Measurements from ENCODE around the gene CD74. TPM values are rescaled to one million over a fixed set of nuclear protein-coding genes. Genes with fewer than 3 reads are reported as not detected.

The CD74 gene
- total RNA-seq, 1 experiment from 2014 or later, result 19.5 TPM

DNA sequence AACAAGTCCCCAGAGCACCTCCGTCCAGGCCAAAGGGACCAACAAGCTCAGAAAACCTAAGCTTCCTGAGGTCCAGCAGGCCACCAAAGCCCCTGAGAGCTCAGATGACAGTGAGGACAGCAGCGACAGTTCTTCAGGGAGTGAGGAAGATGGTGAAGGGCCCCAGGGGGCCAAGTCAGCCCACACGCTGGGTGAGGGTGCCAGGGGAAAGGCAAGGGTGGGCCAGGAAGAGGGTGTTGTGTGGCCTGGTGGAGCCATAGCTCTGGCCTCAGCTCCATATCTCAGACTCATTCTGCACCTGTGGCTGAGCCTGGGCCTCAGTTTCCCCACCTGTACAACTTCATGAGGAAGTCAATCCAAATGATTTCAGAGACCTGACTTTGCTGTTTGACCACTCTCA is 20.7 kb downstream of the CD74 start:
- H3K9ac ChIP-seq (ENCODE audit: extremely low read depth, insufficient read length, low read length), result no peak overlapping the region
- no peaks in the 10 kb centered on the region for H3K9me3 Mint-ChIP-seq

More for the DNA sequence above, 20.7 kb downstream of the CD74 start:
- no peak for DNase-seq
- Histone ChIP-seq H3K4me2 (ENCODE audit: insufficient read depth, insufficient read length, low read length) (no peak overlapping the region), H3K56ac (ENCODE audit: insufficient read length, low read depth, low read length) (no peak overlapping the region), H4K8ac (replicated peaks; ENCODE audit: insufficient read length, low read depth, low read length) (no peak overlapping the region), H3K27ac (ENCODE audit: insufficient read length, low read depth, low read length) (no peak overlapping the region), H2BK5ac (ENCODE audit: insufficient read length, low read length) (no peak overlapping the region), H3K23me2 (ENCODE audit: insufficient read length, low read depth, low read length, poor library complexity, severe bottlenecking) (no peaks in the 10 kb centered on the region), H3K18ac (ENCODE audit: insufficient read length, low read depth, low read length) (no peak overlapping the region), H4K20me1 (ENCODE audit: control insufficient read depth, insufficient read depth, insufficient read length) (no peaks in the 10 kb centered on the region), H2AFZ (ENCODE audit: low read length) (no peak overlapping the region), H2AK5ac (ENCODE audit: insufficient read length, low read length) (no peak overlapping the region), H3K27me3 (ENCODE audit: insufficient read depth, low read length) (no peaks in the 10 kb centered on the region), H4K5ac (ENCODE audit: insufficient read length, low read depth, low read length) (no peak overlapping the region), H3K9me3 (ENCODE audit: control insufficient read depth, low read depth, low read length) (no peaks in the 10 kb centered on the region), H3K23ac (ENCODE audit: insufficient read length, low read depth, low read length) (no peak overlapping the region), H2BK120ac (ENCODE audit: low read depth, low read length, poor library complexity, severe bottlenecking) (no peak overlapping the region), H3K4me1 (ENCODE audit: insufficient read depth, low read length) (no peaks in the 10 kb centered on the region), H2BK15ac (ENCODE audit: low read depth, low read length) (no peak overlapping the region), H3K14ac (ENCODE audit: insufficient read depth, low read length) (no peak overlapping the region), H4K91ac (ENCODE audit: insufficient read length, low read depth, low read length) (no peak overlapping the region), H2BK20ac (ENCODE audit: low read depth, low read length, poor library complexity, severe bottlenecking) (no peak overlapping the region), H3K79me1 (ENCODE audit: insufficient read depth, low read depth, low read length, poor library complexity, severe bottlenecking) (no peaks in the 10 kb centered on the region), H3T11ph (ENCODE audit: low read length) (no peak overlapping the region), H3K79me2 (ENCODE audit: insufficient read depth, low read length) (no peaks in the 10 kb centered on the region), H3K4ac (ENCODE audit: low read depth, low read length) (no peak overlapping the region), H2BK12ac (ENCODE audit: insufficient read length, low read depth, low read length) (no peak overlapping the region)
- no CpG with 5 or more reads among the region's 3 CpGs for WGBS (ENCODE audit: extremely low coverage, insufficient read length, low lambda C conversion rate)
- Mint-ChIP-seq H3K27ac (no peak overlapping the region), H3K4me1 (no peaks in the 10 kb centered on the region), H3K36me3 (ENCODE audit: insufficient read depth in 1 of 3, low read depth in 3 of 3) (peaks cover 46 to 92% (median 77%) of the 10 kb centered on the region in 3 experiments), H3K27me3 (ENCODE audit: low read depth) (no peaks in the 10 kb centered on the region; the same call in 1 of the 2 replicates), H3K4me3 (no peak overlapping the region)
- TF ChIP-seq, protein P1, sequence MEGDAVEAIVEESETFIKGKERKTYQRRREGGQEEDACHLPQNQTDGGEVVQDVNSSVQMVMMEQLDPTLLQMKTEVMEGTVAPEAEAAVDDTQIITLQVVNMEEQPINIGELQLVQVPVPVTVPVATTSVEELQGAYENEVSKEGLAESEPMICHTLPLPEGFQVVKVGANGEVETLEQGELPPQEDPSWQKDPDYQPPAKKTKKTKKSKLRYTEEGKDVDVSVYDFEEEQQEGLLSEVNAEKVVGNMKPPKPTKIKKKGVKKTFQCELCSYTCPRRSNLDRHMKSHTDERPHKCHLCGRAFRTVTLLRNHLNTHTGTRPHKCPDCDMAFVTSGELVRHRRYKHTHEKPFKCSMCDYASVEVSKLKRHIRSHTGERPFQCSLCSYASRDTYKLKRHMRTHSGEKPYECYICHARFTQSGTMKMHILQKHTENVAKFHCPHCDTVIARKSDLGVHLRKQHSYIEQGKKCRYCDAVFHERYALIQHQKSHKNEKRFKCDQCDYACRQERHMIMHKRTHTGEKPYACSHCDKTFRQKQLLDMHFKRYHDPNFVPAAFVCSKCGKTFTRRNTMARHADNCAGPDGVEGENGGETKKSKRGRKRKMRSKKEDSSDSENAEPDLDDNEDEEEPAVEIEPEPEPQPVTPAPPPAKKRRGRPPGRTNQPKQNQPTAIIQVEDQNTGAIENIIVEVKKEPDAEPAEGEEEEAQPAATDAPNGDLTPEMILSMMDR (conservative IDR thresholded peaks at IDR 0.05), result no peak
